Endothelial cell of umbilical vein (primary cell): Measurements from ENCODE around the gene RFXANK. TPM values are rescaled to one million over a fixed set of nuclear protein-coding genes. Genes with fewer than 3 reads are reported as not detected.
A peak's percentile ranks its signal among the peaks of the same experiment; 100 is the strongest.

Experiments
- BruUV-seq: library from RNA; stranded (reverse); fragments of 400-500 nt; replicated peaks from 2 replicates; lab custom pipeline; 2021; lab: Mats Ljungman, UMichigan
- CTCF ChIA-PET: fragments of 300-600, 350-600 bp; sonication (Branson Sonifier 250); formaldehyde crosslinking; loops from one replicate; lab custom pipeline; 2021; ENCODE audit warnings: antibody characterized with exemption, inconsistent platforms; lab: Charles Lee
- POLR2A ChIA-PET: fragments of 300-600, 350-600 bp; sonication (Branson Sonifier 250); formaldehyde crosslinking; loops from one replicate; lab custom pipeline; 2021; ENCODE audit warnings: antibody characterized with exemption, inconsistent platforms; lab: Charles Lee
- DNase-seq: peaks from one replicate; pipeline ENCODE4 v3.0.0-alpha.2; 2011; ENCODE audit warnings: low read depth, low spot score
- FAIRE-seq: peaks from 2 replicates; lab custom pipeline; 2011; peaks lifted over from hg19 to GRCh38; lab: Jason Lieb, UNC
- H2AFZ ChIP-seq: 2 replicates; pipeline ENCODE4 v1.6.0; 2012; ENCODE audit warnings: low read depth, low read length, control low read depth, inconsistent platforms
- H3K27ac ChIP-seq: 2 replicates; pipeline ENCODE4 v1.5.1; 2011; ENCODE audit warnings: low read depth, mild to moderate bottlenecking, control low read depth, low read length, moderate library complexity; ENCODE audit not compliant: insufficient read depth
- H3K27me3 ChIP-seq, 2 experiments: 2 replicates each; pipeline versions ENCODE4 v1.6.0 to v1.6.1; 2011; ENCODE audit warnings: low read length in 2 of 2, mixed read lengths in 1 of 2; ENCODE audit not compliant: control insufficient read depth in 2 of 2, insufficient read depth in 2 of 2
- H3K36me3 ChIP-seq, 2 experiments: 2 replicates in 1 of 2; 3 replicates in 1 of 2; pipeline ENCODE4 v1.5.1; 2011; ENCODE audit warnings: low read length in 2 of 2, mild to moderate bottlenecking in 1 of 2, moderate library complexity in 1 of 2; ENCODE audit not compliant: control insufficient read depth in 2 of 2, insufficient read depth in 2 of 2; ENCODE audit errors: extremely low read depth in 1 of 2
- H3K4me1 ChIP-seq: 3 replicates; pipeline ENCODE4 v1.5.1; 2011; ENCODE audit warnings: mild to moderate bottlenecking, low read length; ENCODE audit not compliant: control insufficient read depth, insufficient read depth; ENCODE audit errors: extremely low read depth
- H3K4me2 ChIP-seq: 2 replicates; pipeline ENCODE4 v1.6.1; 2011; ENCODE audit warnings: low read length, control low read depth, mixed read lengths; ENCODE audit not compliant: insufficient read depth
- H3K4me3 ChIP-seq, 3 experiments: fragments of 200-600 bp in 1 of 3; sonication (generic), shearing (Covaris generic) in 1 of 3; replicated peaks in 1 of 3; 2 replicates each; pipeline ENCODE4 v1.5.1; 2011 to 2016; ENCODE audit warnings: control low read depth in 3 of 3, low read length in 3 of 3, mild to moderate bottlenecking in 2 of 3, inconsistent platforms in 1 of 3, low read depth in 1 of 3, moderate library complexity in 1 of 3; ENCODE audit not compliant: insufficient read depth in 1 of 3
- H3K79me2 ChIP-seq: 2 replicates; pipeline ENCODE4 v1.6.0; 2012; ENCODE audit warnings: low read length, inconsistent platforms; ENCODE audit not compliant: control insufficient read depth, insufficient read depth
- H3K9ac ChIP-seq: replicated peaks from 2 replicates; pipeline ENCODE3; 2011; ENCODE audit warnings: low read length, control low read depth; ENCODE audit not compliant: insufficient read depth; ENCODE audit errors: extremely low read depth
- H3K9me1 ChIP-seq: replicated peaks from 3 replicates; pipeline ENCODE4 v1.6.0; 2011; ENCODE audit warnings: mild to moderate bottlenecking, low read length; ENCODE audit not compliant: control insufficient read depth, insufficient read depth; ENCODE audit errors: extremely low read depth
- H3K9me3 ChIP-seq: replicated peaks from 2 replicates; pipeline ENCODE4 v1.5.1; 2012; ENCODE audit warnings: low read length, inconsistent platforms; ENCODE audit not compliant: control insufficient read depth, insufficient read depth
- H4K20me1 ChIP-seq: replicated peaks from 2 replicates; pipeline ENCODE3; 2011; ENCODE audit warnings: mild to moderate bottlenecking, low read length; ENCODE audit not compliant: control insufficient read depth, insufficient read depth; ENCODE audit errors: extremely low read depth
- CTCF ChIP-seq, 2 donors: IDR thresholded peaks; 1 replicate in 1 of 2; 2 replicates in 1 of 2; pipeline ENCODE4 v1.5.1; 2011; ENCODE audit warnings: low read length in 2 of 2, mild to moderate bottlenecking in 2 of 2, moderate library complexity in 2 of 2, control low read depth in 1 of 2, inconsistent platforms in 1 of 2, low read depth in 1 of 2; ENCODE audit not compliant: insufficient read depth in 1 of 2; ENCODE audit errors: extremely low read depth in 1 of 2
- EZH2 ChIP-seq: IDR thresholded peaks from 2 replicates; pipeline ENCODE4 v1.6.1; 2012; ENCODE audit warnings: borderline replicate concordance, low read depth, mild to moderate bottlenecking, moderate library complexity, low read length, inconsistent platforms; ENCODE audit not compliant: severe bottlenecking
- FOS ChIP-seq: IDR thresholded peaks from 2 replicates; pipeline ENCODE4 v1.6.1; 2011; ENCODE audit warnings: mild to moderate bottlenecking, low read length, moderate library complexity, borderline replicate concordance; ENCODE audit not compliant: insufficient read depth
- GATA2 ChIP-seq: IDR thresholded peaks from 2 replicates; pipeline ENCODE4 v1.7.0; 2011; ENCODE audit warnings: low read depth, mild to moderate bottlenecking, moderate library complexity, mixed read lengths, low read length; ENCODE audit not compliant: insufficient read length, insufficient read depth
- JUN ChIP-seq: IDR thresholded peaks from 2 replicates; pipeline ENCODE4 v1.6.1; 2011; ENCODE audit warnings: borderline replicate concordance, low read depth; ENCODE audit not compliant: insufficient read length, insufficient read depth
- MAX ChIP-seq: IDR thresholded peaks from 2 replicates; pipeline ENCODE4 v1.6.1; 2011; ENCODE audit not compliant: insufficient read depth, insufficient read length
- MYC ChIP-seq: IDR thresholded peaks from one replicate; pipeline ENCODE4 v1.6.1; 2011; ENCODE audit warnings: mild to moderate bottlenecking, low read depth, low read length
- POLR2A ChIP-seq: IDR thresholded peaks from 2 replicates; pipeline ENCODE4 v1.6.1; 2012; ENCODE audit warnings: low read depth, mild to moderate bottlenecking, control low read depth, low read length
- POLR2AphosphoS5 ChIP-seq: IDR thresholded peaks from 2 replicates; pipeline ENCODE4 v1.6.1; 2012; ENCODE audit warnings: low read depth, mild to moderate bottlenecking, control low read depth, low read length, moderate library complexity; ENCODE audit not compliant: insufficient read depth
- dilution Hi-C: fragments of 300-500 bp; cut with MboI; formaldehyde crosslinking; loops from one replicate; pipeline ENCODE4 v1.15.0; 2019; ENCODE audit warnings: low sequenced_read_pairs; ENCODE audit not compliant: extremely low pct_ligation_motif_present
- intact Hi-C: fragments of 100-400 bp; cut with micrococcal nuclease; formaldehyde crosslinking; loops from one replicate; pipeline ENCODE4 v1.10.0; 2022
- polyA plus RNA-seq, 4 experiments: library from polyadenylated mRNA; depleted of rRNA in 3 of 4; stranded (reverse) in 3 of 4; unstranded in 1 of 4; fragments of >200 nt; gene quantifications; 2 replicates each; pipeline versions ENCODE4 v1.2.1 to v1.2.3, GENCODE V29; 2011 to 2012; ENCODE audit warnings: missing spikeins in 1 of 4
- total RNA-seq: library from RNA; stranded (reverse); gene quantifications from 2 replicates; pipeline ENCODE4 v1.2.3, GENCODE V29; 2021

Gene RFXANK
- total and polyA plus RNA-seq, 2 donors (not counting 3 experiments of a cell fraction or from before 2014, with no cell fraction given) = 105 to 124 TPM

GRCh38 chr19:19169236-19170052 lies 22.6 kb upstream of the RFXANK start:
- H3K4me2 ChIP-seq = peak overlapping the region; percentile 30
- DNase-seq (no peak), FAIRE-seq (no peak)
- CTCF ChIA-PET = interaction anchor here (0.6 to 2.3 kb wide), 2 partner anchors 15 to 23 kb away, joined by 3 to 8 read pairs; no protein-coding TSS in a partner anchor
- H4K20me1 ChIP-seq = no peaks in the 10 kb centered on the region
- H3K79me2 ChIP-seq = no peaks in the 10 kb centered on the region
- intact Hi-C loops (no loop called here), dilution Hi-C loops (no loop called here)
- H3K9me3 ChIP-seq = no peaks in the 10 kb centered on the region
- no peak overlapping the region for H2AFZ ChIP-seq
- BruUV-seq = no TSS peak
- no peak overlapping the region for H3K4me3 ChIP-seq
- H3K9ac ChIP-seq = no peak overlapping the region
- H3K4me1 ChIP-seq = peaks cover 5% of the 10 kb centered on the region
- no peaks in the 10 kb centered on the region for H3K36me3 ChIP-seq
- H3K9me1 ChIP-seq = no peaks in the 10 kb centered on the region
- POLR2A ChIA-PET = no interaction called here
- TF ChIP-seq GATA2 = no peak
- no peak for TF ChIP-seq POLR2A
- no peak for TF ChIP-seq JUN
- no peak for TF ChIP-seq POLR2AphosphoS5
- TF ChIP-seq MAX = no peak
- TF ChIP-seq MYC = no peak
- no peak for TF ChIP-seq FOS
- no peak for TF ChIP-seq EZH2
- TF ChIP-seq CTCF (IDR thresholded peaks at IDR 0.05; ENCODE audit: extremely low read depth in 1 of 2, insufficient read depth in 1 of 2, low read depth in 1 of 2, low read length in 2 of 2) = no peak
- H3K27ac ChIP-seq = no peak overlapping the region
- no peaks in the 10 kb centered on the region for H3K27me3 ChIP-seq
